KBM-7 (cell line): ENCODE data around the gene MYOG.

Source experiments
- DNase-seq: peaks from one replicate; pipeline ENCODE4 v3.0.0-alpha.2; 2015
- in situ Hi-C: fragments of 300-500 bp; cut with MboI; formaldehyde crosslinking; loops from 2 replicates; pipeline ENCODE4 v1.14.3; 2020; ENCODE audit warnings: low sequenced_read_pairs, low pct_unique_long_range_greater_than_20kb, mixed read lengths

MYOG gene

GRCh38 chr1:203085528-203086406, at the start of gene MYOG:
MYOG (minus strand) TSS chr1:203086012; CDS start chr1:203085961, 51 bp downstream.
- no peak for DNase-seq
- in situ Hi-C loops, result no loop called here

- in situ Hi-C loops, result no loop called here
- DNase-seq, result peak; percentile 48
Measured at GRCh38 chr1:203133970-203134725, 48.3 kb upstream of the MYOG start.

GRCh38 chr1:203131548-203132200, 45.9 kb upstream of the MYOG start:
- no peak for DNase-seq
- in situ Hi-C loops, result no loop called here

GRCh38 chr1:203130358-203130985, 44.7 kb upstream of the MYOG start:
- in situ Hi-C loops, result no loop called here

GRCh38 chr1:203129501-203130231, 43.9 kb upstream of the MYOG start:
- DNase-seq, result no peak
- in situ Hi-C loops, result no loop called here

More at GRCh38 chr1:203130358-203130985, 44.7 kb upstream of the MYOG start:
- DNase-seq, result no peak

- DNase-seq, result no peak
- in situ Hi-C loops, result no loop called here
Measured at GRCh38 chr1:203128716-203129500, 43.1 kb upstream of the MYOG start.

- in situ Hi-C loops, result no loop called here
- DNase-seq, result no peak
Measured at GRCh38 chr1:203128431-203128715, 42.6 kb upstream of the MYOG start.

- DNase-seq, result no peak
- in situ Hi-C loops, result no loop called here
Measured at GRCh38 chr1:203127666-203128430, 42.0 kb upstream of the MYOG start, which contains the start of gene ADORA1. ADORA1 (plus strand) TSS chr1:203127726; CDS start chr1:203128842, 1,116 bp downstream.

- in situ Hi-C loops, result no loop called here
- DNase-seq, result no peak
Measured at GRCh38 chr1:203126866-203127665, 41.3 kb upstream of the MYOG start.

GRCh38 chr1:203126151-203126865, 40.5 kb upstream of the MYOG start:
- in situ Hi-C loops, result no loop called here
- peak; percentile 40 for DNase-seq

- in situ Hi-C loops, result no loop called here
- no peak for DNase-seq
Measured at GRCh38 chr1:203124546-203125317, 38.9 kb upstream of the MYOG start.

- in situ Hi-C loops, result no loop called here
- no peak for DNase-seq
Measured at GRCh38 chr1:203124011-203124410, 38.2 kb upstream of the MYOG start.

GRCh38 chr1:203122159-203122558, 36.3 kb upstream of the MYOG start:
- in situ Hi-C loops, result no loop called here
- no peak for DNase-seq

GRCh38 chr1:203121186-203122015, 35.6 kb upstream of the MYOG start:
- in situ Hi-C loops, result no loop called here
- DNase-seq, result peak; percentile 75
